TTC549 (cell line): ENCODE results near the gene TCF19.
A peak's percentile ranks its signal among the peaks of the same experiment; 100 is the strongest.

Experiments used
- FAIRE-seq: peaks from 2 replicates; lab custom pipeline; 2012; peaks lifted over from hg19 to GRCh38; lab: Jason Lieb, UNC

The TCF19 gene, protein sequence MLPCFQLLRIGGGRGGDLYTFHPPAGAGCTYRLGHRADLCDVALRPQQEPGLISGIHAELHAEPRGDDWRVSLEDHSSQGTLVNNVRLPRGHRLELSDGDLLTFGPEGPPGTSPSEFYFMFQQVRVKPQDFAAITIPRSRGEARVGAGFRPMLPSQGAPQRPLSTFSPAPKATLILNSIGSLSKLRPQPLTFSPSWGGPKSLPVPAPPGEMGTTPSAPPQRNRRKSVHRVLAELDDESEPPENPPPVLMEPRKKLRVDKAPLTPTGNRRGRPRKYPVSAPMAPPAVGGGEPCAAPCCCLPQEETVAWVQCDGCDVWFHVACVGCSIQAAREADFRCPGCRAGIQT

DNA sequence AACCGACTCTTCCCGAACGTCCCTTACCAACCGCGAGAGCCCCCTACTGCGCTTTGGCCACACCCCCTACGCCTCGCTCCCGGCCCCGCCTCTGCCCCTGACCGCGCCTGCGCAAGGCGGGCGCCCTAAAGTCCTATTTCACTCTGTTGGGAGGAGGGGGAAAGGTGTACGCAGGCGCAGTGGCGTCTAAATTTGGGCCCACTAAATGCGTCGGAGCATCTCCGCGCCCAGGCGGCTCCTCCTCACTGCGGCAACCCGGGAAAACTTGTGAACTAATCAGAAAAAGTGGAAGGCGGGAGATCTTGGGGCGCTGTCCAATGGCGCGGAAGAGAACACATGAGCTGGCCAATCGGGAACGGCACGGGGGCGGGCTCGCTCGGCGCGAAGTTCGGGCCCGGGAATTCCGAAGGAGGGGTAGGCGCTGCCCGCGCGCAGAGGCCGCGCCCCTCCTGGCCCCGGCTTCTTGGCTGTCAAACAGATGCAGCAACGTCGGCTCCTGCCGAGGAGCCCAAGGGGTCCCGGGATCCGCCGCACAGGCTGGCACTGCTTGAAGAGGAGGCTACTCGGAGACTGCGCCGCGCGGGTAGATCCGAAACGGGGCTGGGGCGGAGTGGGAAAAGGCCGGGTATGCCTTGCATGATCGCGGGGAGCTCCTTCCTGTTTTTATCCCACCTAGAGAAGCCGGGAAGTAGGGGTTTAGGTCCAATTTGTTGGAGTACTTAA, at the start of gene TCF19:
TCF19 (plus strand) TSS at position 450 of the 723 bp plus-strand sequence. CDS start 881 bp downstream, outside the sequence.
- FAIRE-seq = peak; percentile 92

- no peak for FAIRE-seq
Measured at GRCh38 chr6:31110825-31111582, 47.4 kb upstream of the TCF19 start.

DNA sequence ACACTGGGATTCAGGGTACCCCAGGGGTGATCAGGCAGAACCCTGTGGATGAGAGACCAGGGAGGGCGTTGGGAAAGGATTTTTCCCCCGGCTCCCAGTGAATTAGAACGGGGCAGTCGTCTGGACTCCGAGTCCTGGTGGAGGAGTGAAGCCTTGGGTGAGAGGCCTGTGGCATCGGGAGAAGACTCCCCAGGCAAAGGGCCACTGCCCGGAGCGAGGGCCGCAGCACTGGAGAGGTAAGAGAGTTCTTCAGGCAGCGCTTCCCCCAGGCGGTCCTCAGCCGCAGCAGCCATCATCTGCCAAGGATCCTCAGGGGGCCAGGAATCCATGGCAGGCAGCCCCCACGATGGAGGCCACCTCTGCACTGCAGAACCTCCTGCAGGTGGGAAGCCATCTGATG, 46.7 kb upstream of the TCF19 start:
- FAIRE-seq = no peak

GRCh38 chr6:31112478-31112877, 45.9 kb upstream of the TCF19 start, which contains the start of gene C6orf15:
Gene C6orf15 (minus strand): TSS chr6:31112575. CDS start chr6:31112555, 20 bp downstream.
- no peak for FAIRE-seq

DNA sequence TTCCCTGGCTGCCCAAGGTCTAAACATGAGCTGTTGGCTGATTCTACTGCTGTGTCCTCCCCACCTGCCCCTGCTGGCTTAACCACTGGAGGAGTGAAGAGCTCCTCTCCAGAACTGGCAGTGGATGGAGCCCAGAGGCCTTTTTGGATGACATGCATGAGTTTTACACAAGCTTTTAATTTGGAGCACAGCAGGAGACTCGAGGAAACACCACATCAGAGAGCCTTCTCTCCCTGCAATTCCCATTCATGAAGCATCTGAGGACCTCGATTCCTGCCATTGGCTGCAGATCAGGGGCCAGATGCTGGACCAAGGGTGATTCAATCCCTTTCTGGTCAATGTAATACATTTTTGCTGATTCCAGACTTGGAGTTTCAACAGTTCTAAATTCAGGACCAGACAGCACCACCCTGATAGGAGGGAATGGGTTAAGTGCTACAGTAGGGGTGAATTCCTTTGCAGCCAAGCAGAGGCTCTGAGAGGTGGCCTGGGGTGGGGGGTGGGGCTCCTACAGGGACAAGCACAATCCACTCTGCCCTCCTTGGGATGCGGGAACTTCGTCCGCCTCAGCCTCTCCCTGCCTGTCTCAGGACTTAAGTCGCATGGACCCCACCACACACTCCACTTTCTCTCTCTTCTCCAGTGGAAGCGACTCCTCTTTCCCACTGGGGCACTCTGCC, 44.4 kb upstream of the TCF19 start:
- no peak for FAIRE-seq

GRCh38 chr6:31114541-31114878, 43.9 kb upstream of the TCF19 start, which contains the start of gene PSORS1C1:
Gene PSORS1C1 (plus strand): TSS chr6:31114800. CDS start chr6:31129633, 14,833 bp downstream.
- FAIRE-seq = no peak

DNA sequence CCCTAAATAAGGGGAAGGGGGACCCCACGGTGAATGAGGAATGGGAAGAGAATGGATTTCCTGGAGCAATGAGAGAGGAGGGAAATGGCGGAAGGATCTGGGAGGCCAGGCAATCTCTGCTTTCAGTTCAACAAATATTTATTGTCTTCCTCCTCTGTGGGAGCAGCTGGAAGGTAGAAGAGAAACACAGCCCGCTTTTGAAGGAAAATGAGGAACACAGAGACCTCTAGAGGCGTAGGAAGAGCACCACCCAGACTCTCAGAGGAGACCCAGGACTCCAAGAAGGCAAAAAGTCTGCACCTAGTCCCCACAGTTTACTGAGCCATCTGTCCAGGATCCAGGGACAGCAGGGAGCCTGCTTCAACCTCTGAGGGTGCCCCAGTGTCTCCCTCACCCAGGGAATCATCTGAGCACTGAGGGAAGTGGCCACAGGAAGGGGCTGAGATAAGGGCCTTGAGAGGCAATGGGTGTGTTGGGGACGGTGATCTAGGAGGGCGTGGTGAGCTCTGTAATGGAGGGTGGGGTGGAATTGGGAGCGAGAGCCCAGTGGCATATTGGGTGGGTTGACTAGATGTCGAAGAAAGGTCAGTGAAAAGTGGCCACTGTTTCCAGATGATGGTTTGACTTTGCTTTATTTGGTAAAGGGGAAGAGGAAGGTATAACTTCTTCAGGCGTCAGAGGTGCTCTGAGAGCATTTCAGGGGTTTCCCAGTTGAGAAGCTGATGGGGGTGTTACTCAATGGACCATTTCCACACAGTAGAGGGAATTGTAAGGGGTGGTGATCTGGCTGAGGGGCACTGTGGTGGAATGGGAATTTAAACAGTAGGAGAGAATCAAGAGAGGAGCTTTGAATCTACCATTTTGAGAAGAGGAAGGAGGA, 43.2 kb upstream of the TCF19 start:
- no peak for FAIRE-seq

GRCh38 chr6:31115941-31116560, 42.3 kb upstream of the TCF19 start:
- no peak for FAIRE-seq

GRCh38 chr6:31116661-31117385, 41.6 kb upstream of the TCF19 start:
- no peak for FAIRE-seq

DNA sequence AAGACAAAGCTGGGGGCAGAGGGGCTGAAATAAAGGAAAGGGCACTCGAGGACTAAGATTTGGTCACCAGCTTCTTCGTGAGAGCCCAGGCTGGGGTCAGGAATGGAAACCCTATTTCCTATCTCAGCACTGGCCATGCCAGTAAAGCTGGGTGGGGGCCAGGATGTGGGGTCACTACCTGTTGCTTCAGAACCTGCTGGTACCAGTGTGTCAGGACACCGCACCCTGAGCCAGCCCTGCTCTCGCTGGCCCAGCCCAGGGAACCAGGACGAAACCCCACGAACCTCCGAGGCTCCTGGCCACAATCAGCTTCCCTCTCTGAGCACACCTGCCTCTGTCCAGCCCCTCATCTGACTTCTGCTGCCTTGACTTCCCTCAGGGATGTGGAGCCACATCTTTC, 40.2 kb upstream of the TCF19 start:
- FAIRE-seq = no peak

DNA sequence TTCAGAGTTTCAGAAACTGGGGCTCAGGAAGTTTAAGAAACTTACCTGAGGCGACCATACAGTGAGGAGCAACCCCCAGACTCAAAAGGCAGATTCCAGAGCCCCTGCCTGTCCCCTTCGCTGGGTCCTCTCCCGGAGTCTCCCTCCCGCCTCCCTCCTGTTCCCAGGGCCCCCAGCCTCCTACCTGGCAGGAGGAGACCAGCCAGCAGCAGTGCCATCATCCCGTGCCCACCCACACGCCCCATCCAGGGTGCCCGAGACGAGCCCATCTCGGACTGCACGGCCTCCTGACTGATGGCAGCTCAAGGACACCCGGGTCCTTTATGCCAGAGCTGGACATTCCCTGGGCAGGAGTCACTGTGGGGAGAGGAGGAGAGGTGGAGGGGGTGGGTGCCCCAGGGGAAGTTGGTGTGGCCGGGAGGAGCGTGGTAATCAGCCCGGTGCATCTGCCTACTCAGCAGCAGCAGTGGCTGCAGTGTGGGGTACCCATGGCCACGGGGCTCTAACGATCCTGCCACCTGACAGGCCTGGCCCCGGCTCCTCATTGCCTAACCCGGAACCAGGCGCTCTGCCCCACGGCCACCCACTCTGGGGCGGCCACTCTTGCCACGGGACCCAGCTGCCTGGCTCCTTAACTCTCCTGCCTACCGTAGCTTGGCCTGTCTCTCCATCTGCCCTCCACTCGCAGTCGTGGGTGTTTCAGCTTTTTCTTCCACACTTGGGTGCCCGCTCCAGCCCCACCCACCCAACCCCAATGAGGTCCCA, 38.1 kb upstream of the TCF19 start, which contains the start of gene CDSN:
CDSN (minus strand) TSS at position 296 of the 765 bp plus-strand sequence; CDS start at position 269, 27 bp downstream.
- FAIRE-seq = no peak

GRCh38 chr6:31121131-31121790, 37.1 kb upstream of the TCF19 start:
- FAIRE-seq = no peak

- no peak for FAIRE-seq
Measured at GRCh38 chr6:31122791-31123706, 35.3 kb upstream of the TCF19 start.

GRCh38 chr6:31125162-31125561, 33.2 kb upstream of the TCF19 start:
- FAIRE-seq = no peak

- no peak for FAIRE-seq
Measured at GRCh38 chr6:31125586-31126363, 32.6 kb upstream of the TCF19 start.

- FAIRE-seq = no peak
Measured at GRCh38 chr6:31126396-31127175, 31.8 kb upstream of the TCF19 start.
